Measurements from ENCODE around the gene APCS. TPM values are rescaled to one million over a fixed set of nuclear protein-coding genes. Genes with fewer than 3 reads are reported as not detected.

The APCS gene
- total RNA-seq, 2 experiments from 2014 or later, result not detected

- H3K27me3 ChIP-seq (ENCODE audit: control insufficient read depth in 1 of 2, insufficient read depth in 2 of 2, low read length in 2 of 2), result no peaks in the 10 kb centered on the region
- Mint-ChIP-seq H3K9me3 (no peaks in the 10 kb centered on the region), H3K36me3 (ENCODE audit: low read depth) (no peaks in the 10 kb centered on the region), H3K27ac (no peak overlapping the region), H3K27me3 (peaks cover 14% of the 10 kb centered on the region), H3K4me1 (ENCODE audit: low read depth) (no peaks in the 10 kb centered on the region), H3K4me3 (no peak overlapping the region)
- H3K27ac ChIP-seq (ENCODE audit: low read depth in 1 of 2, low read length in 2 of 2), result no peak overlapping the region
- no peaks in the 10 kb centered on the region for H3K9me3 ChIP-seq (ENCODE audit: control insufficient read depth in 1 of 2, insufficient read depth in 1 of 2, low read length in 2 of 2)
- intact Hi-C loops (cut with DNase I, micrococcal nuclease), result no loop called here
- no peak for TF ChIP-seq CTCF (IDR thresholded peaks at IDR 0.05)
- no peaks in the 10 kb centered on the region for H3K36me3 ChIP-seq (ENCODE audit: insufficient read depth, low read length)
- CTCF ChIA-PET, result interaction anchor here (0.7 kb wide), 1 partner anchor 340 kb away, joined by 3 read pairs; no protein-coding TSS in a partner anchor
- ATAC-seq (ENCODE audit: poor library complexity) (no peak), DNase-seq (no peak)
- no peak overlapping the region for H3K4me3 ChIP-seq (ENCODE audit: low read length)
- H3K4me1 ChIP-seq (ENCODE audit: insufficient read depth, low read length), result no peaks in the 10 kb centered on the region
- POLR2A ChIA-PET, result no interaction called here
Measured at GRCh38 chr1:159554696-159555095, 32.9 kb upstream of the APCS start.

- H3K27me3 ChIP-seq (ENCODE audit: control insufficient read depth in 1 of 2, insufficient read depth in 2 of 2, low read length in 2 of 2), result no peaks in the 10 kb centered on the region
- intact Hi-C loops (cut with DNase I, micrococcal nuclease), result no loop called here
- no peaks in the 10 kb centered on the region for H3K36me3 ChIP-seq (ENCODE audit: insufficient read depth, low read length)
- Mint-ChIP-seq H3K27me3 (peaks cover 7% of the 10 kb centered on the region), H3K4me3 (no peak overlapping the region), H3K27ac (no peak overlapping the region), H3K36me3 (ENCODE audit: low read depth) (no peaks in the 10 kb centered on the region), H3K4me1 (ENCODE audit: low read depth) (no peaks in the 10 kb centered on the region), H3K9me3 (no peaks in the 10 kb centered on the region)
- ChIA-PET POLR2A (interaction anchor here (0.6 kb wide), 1 partner anchor 200 kb away, joined by 3 read pairs; no protein-coding TSS in a partner anchor), CTCF (no interaction called here)
- H3K9me3 ChIP-seq (ENCODE audit: control insufficient read depth in 1 of 2, insufficient read depth in 1 of 2, low read length in 2 of 2), result no peaks in the 10 kb centered on the region
- no peak for TF ChIP-seq CTCF (IDR thresholded peaks at IDR 0.05)
- no peak overlapping the region for H3K4me3 ChIP-seq (ENCODE audit: low read length)
- ATAC-seq (ENCODE audit: poor library complexity), result no peak
- H3K27ac ChIP-seq (ENCODE audit: low read depth in 1 of 2, low read length in 2 of 2), result no peak overlapping the region
- no peak for DNase-seq
- H3K4me1 ChIP-seq (ENCODE audit: insufficient read depth, low read length), result no peaks in the 10 kb centered on the region
Measured at GRCh38 chr1:159556931-159557369, 30.7 kb upstream of the APCS start.

DNA sequence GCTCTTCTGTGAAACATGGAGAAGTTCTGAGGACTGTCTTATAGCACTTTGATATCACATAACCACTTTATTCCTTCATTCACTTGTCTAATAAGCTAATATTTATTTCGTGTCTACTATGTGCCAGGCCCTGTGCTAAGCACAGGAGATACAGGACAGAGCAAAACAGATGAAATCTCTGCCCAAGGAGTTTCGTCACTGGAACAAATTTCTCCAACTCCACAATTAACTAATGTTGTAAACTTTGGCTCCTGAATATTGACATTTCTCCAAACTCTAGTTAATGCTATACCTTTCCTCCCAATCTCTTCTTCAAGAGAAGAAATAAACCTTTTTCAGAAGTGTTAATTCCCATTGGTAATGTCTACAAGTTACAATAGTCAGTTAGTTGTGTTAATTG is 27.0 kb upstream of the APCS start:
- Histone ChIP-seq H3K4me1 (ENCODE audit: insufficient read depth, low read length) (no peaks in the 10 kb centered on the region), H3K27ac (ENCODE audit: low read depth in 1 of 2, low read length in 2 of 2) (no peak overlapping the region), H3K4me3 (ENCODE audit: low read length) (no peak overlapping the region), H3K27me3 (ENCODE audit: control insufficient read depth in 1 of 2, insufficient read depth in 2 of 2, low read length in 2 of 2) (peaks cover 0 to 3% of the 10 kb centered on the region in 2 experiments), H3K9me3 (ENCODE audit: control insufficient read depth in 1 of 2, insufficient read depth in 1 of 2, low read length in 2 of 2) (no peaks in the 10 kb centered on the region), H3K36me3 (ENCODE audit: insufficient read depth, low read length) (no peaks in the 10 kb centered on the region)
- H3K9me3 Mint-ChIP-seq, result no peaks in the 10 kb centered on the region
- ChIA-PET CTCF (no interaction called here), POLR2A (no interaction called here)
- intact Hi-C loops (cut with DNase I, micrococcal nuclease), result no loop called here
- H3K4me3 Mint-ChIP-seq, result no peak overlapping the region
- no peak for TF ChIP-seq CTCF (IDR thresholded peaks at IDR 0.05)
- no peak overlapping the region for H3K27ac Mint-ChIP-seq
- no peaks in the 10 kb centered on the region for H3K36me3 Mint-ChIP-seq (ENCODE audit: low read depth)
- H3K4me1 Mint-ChIP-seq (ENCODE audit: low read depth), result no peaks in the 10 kb centered on the region
- DNase-seq, result no peak
- peaks cover 19% of the 10 kb centered on the region for H3K27me3 Mint-ChIP-seq
- ATAC-seq (ENCODE audit: poor library complexity), result no peak
